OCI-LY1 (cell line): ENCODE measurements around the gene KCNK3.

Experiments
- EZH2 ChIP-seq: fragments of 200-600 bp; sonication (generic), shearing (Covaris generic); IDR thresholded peaks from 2 replicates; pipeline ENCODE4 v1.8.0; 2017; ENCODE audit warnings: borderline replicate concordance, mixed run types, mild to moderate bottlenecking, antibody characterized with exemption, low read length, moderate library complexity, mixed read lengths
- TF ChIP-seq, protein P1 (sequence below): fragments of 200-600 bp; sonication (generic), shearing (Covaris generic); IDR thresholded peaks from 2 replicates; pipeline ENCODE4 v1.5.1; 2017; ENCODE audit warnings: mild to moderate bottlenecking, antibody characterized with exemption, low read length, moderate library complexity, mixed read lengths

DNA sequence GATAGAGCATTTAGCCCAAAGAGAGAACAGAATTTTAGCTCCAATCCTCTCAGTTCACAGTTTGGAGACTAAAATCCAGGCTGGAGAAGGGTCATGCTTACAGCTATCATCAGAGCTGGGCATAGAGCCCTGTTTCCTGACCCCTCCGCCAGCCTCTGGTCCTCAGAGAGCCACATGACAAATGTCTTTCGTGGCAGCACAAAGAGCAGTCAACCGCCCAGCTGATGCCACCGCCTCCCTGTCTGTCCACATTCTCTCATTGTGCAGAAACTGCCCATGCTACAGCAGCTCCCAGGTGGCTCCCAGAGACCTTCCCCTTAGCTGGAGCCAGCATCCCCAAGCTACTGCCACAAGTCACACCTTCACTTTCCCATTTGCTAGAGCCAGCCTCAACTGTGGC is 7.6 kb downstream of the KCNK3 start:
- TF ChIP-seq, protein P1, sequence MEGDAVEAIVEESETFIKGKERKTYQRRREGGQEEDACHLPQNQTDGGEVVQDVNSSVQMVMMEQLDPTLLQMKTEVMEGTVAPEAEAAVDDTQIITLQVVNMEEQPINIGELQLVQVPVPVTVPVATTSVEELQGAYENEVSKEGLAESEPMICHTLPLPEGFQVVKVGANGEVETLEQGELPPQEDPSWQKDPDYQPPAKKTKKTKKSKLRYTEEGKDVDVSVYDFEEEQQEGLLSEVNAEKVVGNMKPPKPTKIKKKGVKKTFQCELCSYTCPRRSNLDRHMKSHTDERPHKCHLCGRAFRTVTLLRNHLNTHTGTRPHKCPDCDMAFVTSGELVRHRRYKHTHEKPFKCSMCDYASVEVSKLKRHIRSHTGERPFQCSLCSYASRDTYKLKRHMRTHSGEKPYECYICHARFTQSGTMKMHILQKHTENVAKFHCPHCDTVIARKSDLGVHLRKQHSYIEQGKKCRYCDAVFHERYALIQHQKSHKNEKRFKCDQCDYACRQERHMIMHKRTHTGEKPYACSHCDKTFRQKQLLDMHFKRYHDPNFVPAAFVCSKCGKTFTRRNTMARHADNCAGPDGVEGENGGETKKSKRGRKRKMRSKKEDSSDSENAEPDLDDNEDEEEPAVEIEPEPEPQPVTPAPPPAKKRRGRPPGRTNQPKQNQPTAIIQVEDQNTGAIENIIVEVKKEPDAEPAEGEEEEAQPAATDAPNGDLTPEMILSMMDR = no peak
- no peak for TF ChIP-seq EZH2
